MV-4-11 (cell line): ENCODE results near the gene PROC.
"Not testable (repeated sequence)": the region's sequence is repeated elsewhere in the genome, so short reads cannot be mapped to it uniquely, and the experiment has no call there.

Source experiments
- DNase-seq: peaks from one replicate; lab custom pipeline; 2025; lab: John Stamatoyannopoulos, UW

The PROC gene

GRCh38 chr2:127394492-127394891 lies 23.7 kb upstream of the PROC start:
- DNase-seq = no peak

DNA sequence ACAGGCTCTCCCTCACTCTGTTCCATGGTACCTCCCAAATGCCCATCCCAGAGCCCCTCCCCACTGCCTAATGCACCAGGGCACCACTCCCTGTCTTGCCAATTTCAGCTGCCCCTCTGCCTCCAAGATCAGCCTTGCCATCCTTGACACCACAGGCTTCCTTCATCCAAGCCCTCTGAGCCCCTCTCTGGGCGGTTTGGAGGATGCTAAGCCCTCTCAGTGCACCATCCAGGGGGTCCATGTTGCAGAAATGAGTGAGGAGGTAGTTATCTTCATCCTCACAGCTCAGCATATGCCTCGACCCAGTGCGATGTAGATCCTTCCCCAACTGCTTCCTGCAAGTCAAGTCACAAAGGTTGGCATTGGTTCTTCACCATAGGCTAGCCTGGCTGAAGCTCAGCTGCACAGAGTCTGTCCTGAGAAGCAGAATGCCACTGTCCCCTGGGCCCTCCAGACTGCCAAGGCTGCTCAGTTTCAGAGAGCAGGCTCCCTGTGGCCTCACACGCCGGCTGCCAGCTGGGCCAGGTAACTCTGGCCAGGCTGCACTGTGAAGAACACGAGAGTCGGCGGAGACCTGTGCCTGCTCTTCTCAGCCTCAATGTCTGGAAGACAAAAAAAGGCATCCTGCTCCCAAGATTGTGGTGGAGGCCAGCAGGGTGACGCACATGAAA lies 20.5 kb upstream of the PROC start:
- no peak for DNase-seq

- peak; percentile 87 for DNase-seq
Observed at GRCh38 chr2:127398239-127398590, 20.0 kb upstream of the PROC start.

DNA sequence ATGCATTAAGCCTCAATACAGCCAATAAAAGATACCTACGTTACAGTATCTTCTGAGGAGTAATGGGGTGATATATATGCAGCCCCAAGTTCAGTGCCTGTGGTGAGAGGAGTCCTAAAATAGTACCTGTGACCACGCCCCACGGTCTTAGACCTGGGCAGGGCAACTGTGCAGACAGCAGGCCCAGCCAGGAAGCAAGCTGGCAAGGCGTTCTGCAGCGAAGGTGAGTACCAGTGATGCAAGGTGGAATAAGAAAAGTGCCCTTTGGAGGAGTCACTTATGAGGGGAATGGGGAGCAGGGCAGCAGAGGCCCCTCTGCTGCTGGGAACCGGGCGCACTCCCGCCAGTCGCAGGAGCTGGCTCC lies 17.7 kb upstream of the PROC start:
- DNase-seq = no peak

- no peak for DNase-seq
Observed at GRCh38 chr2:127400897-127401756, 17.1 kb upstream of the PROC start.

DNA sequence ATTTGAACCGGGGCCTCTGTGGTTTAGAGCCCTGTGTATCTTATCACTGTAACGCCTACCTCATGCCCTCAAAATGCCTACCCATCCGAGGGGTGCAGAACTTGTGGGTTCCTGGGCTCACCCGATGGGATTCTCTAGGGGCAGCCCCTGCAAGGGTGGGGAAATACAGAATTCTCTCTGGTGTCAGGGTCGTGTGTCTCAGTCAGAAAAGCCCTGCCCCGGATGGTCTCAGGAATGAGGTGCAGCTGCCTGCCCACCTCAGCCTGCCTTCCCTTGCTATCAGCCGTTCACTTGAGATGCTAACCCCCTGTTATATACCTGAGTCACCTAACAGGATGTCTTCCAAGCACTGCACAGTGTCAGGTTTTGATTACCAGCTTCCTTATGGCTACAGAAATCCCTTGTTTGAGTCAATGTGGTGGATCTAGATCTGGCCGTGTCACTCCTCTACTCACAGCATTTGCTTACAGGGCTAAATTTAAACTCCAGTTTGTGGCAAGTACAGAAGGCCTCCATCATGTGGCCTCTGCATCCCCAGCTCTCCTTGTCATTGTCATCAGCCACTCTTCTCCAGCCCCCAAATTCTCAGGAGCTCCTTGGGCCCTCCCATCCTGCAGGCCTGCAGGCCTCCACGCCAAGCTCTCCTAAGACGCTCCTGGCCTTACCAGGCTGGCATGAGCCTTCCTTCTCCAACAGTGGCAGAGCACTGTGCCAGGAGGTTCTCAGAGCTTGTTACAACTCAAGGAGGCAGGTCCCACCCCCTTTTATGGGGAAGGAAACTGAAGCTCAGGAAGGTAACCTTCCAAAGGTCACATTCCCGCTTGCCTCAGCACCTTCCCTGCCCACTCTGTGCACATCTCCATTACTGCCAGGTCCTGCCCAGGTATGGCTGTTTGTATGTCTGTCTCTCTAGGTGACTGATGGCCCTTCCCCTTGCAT lies 16.2 kb upstream of the PROC start:
- DNase-seq = no peak

- DNase-seq = no peak
Observed at GRCh38 chr2:127403460-127403859, 14.8 kb upstream of the PROC start.

- DNase-seq = peak; percentile 90
Observed at GRCh38 chr2:127404466-127405254, 13.6 kb upstream of the PROC start.

GRCh38 chr2:127405255-127405610 lies 13.0 kb upstream of the PROC start:
- DNase-seq = no peak

DNA sequence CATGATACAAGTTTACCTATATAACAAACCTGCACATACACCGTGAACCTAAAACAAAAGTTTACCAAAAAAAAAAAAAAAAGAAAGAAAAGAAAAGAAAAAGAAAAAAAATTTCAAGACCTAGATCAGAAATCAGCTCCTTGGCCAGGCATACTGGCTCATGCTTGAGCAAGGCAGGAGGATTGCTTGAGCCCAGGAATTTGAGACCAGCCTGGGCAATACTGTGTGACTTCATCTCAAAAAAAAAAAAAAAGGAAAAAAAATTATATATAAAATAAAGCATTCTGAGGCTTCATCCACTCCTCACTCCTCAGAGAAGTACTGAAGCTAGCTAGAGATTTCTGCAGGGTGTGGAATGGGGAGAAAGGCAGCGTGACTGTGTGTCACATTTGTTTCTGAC lies 11.8 kb upstream of the PROC start:
- no peak for DNase-seq

GRCh38 chr2:127407091-127407490 lies 11.1 kb upstream of the PROC start:
- no peak for DNase-seq

GRCh38 chr2:127407661-127408003 lies 10.6 kb upstream of the PROC start:
- no peak for DNase-seq

DNA sequence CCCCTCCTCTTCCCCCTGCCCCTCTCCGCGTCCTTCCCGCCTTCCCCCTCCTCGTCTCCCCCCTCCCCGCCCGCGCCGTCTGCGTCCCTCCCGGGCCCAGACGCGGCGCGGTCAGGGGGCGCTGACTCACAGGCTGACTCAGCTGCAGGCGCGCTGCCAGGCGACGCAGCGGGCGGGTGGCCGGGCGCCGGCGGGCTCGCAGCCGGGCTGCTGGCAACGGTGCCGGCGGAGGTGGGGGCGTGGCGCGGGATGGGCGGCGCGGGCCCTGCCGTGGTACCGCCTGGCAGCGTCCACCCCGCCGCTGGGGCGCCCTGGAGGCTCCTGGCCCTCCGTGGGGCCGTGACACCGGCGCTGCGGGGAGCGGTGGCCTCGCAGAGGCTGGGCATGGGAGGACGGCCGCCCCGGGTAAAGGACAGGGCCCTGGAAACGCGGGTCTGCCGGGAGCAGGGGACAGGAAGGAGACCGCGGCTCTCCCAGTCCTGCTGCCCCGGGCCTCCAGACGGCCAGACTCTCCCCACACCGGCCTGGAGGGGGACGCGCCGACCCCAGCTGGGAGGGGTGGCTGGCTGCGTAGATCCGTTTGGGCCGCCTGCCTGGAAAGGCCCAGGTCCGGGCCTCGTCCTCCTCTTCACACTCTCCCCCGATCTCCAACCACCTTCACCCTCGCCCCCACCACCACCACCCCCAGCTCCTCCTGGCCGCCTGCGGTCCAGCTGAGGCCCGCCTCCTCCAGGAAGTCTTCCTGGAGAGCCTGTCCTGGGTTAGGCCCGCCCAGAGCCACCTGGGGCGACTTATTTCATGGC lies 10.0 kb upstream of the PROC start:
- peak; percentile 68 for DNase-seq

DNA sequence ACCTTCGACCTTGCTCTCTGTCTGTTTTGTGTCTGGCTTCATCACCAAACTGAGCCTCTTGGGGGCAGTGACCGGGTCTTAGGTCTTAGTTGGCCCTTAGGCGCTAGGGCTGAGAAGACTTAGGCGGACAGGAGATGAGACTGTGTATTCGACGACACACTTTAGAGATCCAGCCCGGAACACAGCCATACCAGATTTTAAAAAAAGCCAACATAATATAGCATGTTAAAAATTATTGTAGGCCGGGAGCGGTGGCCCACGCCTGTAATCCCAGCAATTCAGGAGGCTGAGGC lies 9.5 kb upstream of the PROC start:
- no peak for DNase-seq

GRCh38 chr2:127409716-127410115 lies 8.5 kb upstream of the PROC start:
- not testable (repeated sequence) for DNase-seq

- DNase-seq = no peak
Observed at GRCh38 chr2:127410871-127411652, 7.2 kb upstream of the PROC start.

GRCh38 chr2:127411653-127412369 lies 6.4 kb upstream of the PROC start:
- DNase-seq = peak; percentile 91

DNA sequence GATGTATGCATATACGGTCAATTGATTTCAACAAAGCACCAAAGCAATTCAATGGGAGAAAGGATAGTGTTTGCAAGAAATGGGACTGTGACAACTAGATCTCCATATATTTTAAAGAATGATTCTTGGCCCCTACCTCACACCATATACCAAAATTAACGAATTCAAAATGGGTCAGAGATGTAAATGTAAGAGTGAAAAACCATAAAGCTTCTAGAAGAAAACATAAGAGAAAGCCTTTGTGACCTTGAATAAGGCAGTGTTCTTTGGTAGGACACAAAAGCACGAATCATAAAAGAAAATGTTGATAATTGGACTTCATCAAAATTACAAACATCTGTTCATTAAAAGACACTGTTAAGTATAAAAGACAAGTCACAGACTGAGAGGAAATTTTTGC lies 5.0 kb upstream of the PROC start:
- no peak for DNase-seq

- DNase-seq = no peak
Observed at GRCh38 chr2:127413782-127414637, 4.2 kb upstream of the PROC start.
